COLO829 (cell line): ENCODE data around the gene DACT3.

ENCODE experiments used
- DNase-seq: peaks from one replicate; pipeline ENCODE4 v3.0.0; 2012; ENCODE audit warnings: low spot score

Gene DACT3

DNA sequence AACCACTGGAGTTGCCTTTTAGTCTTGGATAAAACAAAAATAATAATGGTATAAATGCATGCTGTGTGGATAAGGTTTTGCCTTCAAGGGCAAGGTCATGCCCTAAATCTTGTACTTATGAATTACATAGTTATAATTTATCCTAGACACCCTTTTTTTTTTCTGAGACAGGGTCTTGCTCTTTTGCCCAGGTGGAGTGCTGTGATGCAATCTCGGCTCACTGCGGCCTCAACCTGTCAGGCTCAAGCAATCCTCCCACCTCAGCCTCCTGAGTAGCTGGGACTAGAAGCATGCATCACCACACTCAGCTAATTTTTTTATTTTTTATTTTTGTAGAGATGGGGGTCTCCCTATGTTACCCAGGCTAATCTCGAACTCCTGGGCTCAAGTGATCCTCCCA, 7.7 kb upstream of the DACT3 start:
- DNase-seq: no peak

DNA sequence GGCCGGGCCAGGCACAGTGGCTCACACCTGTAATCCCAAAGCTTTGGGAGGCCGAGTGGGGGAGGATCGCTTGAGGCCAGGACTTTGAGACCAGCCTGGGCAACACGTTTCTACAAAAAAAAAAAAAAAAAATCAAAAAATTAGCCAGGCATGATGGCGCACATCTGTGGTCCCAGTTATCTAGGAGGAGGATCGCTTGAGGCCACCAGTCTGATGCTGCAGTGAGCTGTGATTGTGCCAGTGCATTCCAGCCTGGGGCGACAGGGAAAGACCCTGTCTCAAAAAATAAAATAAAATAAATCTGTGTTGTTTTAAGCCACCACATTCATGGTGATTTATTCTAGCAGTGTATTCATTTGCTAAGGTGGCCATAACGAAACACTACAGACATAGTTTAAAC, 4.1 kb upstream of the DACT3 start:
- DNase-seq: no peak

DNA sequence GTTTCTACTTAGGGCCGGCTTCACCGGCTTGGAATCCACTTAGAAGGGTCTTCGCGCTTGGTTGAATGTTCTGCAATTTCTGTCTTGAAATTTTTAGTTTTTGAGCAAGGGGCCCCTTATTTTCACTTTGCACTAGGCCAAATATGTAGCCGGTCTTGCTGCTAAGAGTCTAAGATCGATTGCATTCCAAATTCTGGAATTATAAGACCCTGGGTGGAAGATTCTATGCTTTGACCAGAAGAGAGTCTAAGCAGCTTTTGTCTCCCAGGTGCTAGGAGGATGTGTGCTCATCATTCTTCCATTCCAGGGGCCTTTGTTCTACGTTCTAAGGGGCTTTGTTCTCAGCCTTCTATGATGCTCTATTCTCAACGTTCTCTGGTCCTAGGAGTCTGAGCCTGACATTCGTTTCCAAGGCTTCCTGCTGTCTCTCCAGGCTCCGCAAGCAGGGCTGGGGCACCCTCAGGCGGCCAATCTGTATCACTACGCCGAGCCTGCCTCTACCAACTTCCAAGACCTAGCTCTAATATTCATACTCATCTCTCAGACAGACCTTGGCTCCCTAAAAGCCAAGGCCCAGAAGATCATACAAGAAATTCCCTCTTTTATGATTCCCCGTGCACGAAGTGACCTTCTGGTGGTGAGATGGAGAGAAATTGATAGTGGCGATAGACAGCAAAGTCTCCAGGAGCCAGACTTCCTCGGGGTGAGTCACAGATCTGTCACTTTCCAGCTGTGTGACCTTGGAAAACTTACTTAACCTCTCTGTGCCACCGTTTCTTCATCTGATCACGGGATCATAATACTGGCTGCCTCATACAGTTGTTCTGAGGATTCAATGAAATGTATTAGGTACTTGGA, 982 bp upstream of the DACT3 start:
- peak; percentile 82 for DNase-seq

DNA sequence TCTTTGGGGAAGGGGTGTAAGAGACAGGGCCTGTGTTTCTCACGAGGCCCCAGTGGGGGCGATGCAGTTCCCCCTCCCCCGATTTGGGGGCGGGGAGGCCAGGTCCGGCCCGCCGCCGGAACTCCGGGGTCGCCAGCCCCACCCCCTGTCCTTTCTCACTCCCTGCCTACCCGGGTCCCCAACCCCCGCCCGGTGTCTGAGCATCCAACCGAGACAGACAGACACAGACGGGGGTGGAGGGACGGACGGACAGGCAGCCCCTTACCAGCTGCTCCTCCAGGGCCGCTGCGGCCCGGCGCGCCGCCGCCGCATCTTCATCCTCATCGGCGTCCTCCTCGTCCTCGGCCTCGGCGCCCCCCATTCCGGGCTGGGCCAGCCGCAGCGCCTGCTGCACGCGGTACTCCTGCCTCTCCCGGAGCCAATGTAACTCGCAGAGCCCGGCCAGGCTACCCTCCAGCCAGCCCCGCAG, 397 bp downstream of the DACT3 start:
- DNase-seq: no peak

DNA sequence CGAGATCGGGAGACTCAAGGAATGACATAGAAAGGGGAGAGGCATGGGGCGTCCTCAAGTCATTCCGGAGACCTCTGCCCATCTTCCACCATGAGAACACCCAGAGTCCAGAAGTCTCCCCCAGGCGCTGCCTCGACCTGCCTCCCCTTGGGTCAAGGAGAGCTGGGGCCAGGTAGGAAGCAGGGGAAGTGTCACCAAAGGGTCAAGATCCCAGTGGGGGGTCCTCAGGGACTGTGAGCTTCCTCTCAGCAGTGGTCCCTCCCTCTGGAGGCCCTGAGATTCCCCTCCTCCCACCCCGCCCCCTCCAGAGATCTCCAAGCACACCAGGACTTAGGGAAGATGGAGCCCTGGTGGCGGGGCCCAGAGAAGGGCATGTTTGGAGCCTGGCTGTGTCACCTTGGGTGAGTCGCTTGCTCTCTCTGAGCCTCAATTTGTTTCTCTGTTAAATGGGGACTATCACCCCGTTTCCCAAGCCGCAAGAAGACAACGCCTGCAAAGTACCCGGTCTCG, 919 bp downstream of the DACT3 start:
- no peak for DNase-seq

DNA sequence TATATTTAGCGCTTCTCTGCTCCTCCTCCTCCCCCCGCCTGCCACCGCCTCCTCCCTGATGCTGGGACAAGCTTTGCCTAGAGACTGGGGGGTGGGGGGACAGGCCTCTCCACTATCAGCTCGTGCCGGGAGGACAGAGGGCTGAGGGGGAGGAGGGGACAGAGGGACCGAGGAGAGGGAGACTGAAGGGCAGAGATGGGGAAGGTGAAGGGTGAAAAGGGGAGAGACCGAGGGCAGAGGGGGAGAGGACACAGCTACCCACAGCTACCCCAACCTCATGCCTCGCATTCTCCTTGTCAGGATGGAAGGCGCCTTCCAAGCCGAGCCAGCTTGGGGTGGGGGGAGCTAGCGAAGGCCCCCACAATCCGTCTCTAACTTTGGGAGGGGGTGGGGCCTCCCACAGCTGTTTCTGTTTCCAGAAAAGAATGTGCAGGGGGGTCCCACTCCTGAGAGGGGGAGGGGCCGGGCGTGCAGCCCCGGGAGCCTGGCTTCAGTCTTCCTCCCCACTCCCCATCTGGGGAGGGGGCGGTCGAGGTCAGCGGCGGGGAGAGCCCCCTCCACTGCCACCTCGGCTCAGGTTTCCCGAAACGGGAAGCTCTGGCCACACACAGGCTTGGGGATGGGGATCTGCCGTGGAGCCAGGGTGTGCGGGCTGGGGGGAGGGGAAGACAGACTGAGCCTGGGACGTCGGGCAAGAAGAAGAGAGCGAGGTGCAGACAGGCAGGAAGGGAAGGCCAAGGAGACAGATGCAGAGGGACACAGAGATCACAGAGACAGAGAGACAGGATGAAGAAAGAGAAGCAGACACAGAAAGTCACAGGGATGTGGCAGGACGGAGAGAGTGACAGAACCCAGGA, 1.6 kb downstream of the DACT3 start:
- DNase-seq: no peak

DNA sequence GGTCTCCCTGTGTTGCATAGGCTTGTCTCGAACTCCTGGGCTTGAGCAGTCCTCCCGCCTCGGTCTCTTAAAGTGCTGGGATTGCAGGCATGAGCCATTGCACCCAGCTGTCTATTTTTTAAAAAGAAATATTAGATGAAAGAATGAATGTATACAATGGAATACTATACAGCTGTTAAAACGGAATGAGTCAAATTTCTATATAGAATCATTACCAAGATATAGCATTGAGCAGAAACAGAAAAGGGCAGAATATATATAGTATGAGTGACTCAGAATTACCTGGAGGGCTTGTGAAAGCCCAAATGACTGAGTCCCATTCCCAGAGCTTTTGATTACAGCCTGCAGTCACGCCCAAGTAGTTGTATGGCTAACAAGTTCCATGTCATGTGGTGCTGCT, 4.4 kb downstream of the DACT3 start:
- DNase-seq: no peak

DNA sequence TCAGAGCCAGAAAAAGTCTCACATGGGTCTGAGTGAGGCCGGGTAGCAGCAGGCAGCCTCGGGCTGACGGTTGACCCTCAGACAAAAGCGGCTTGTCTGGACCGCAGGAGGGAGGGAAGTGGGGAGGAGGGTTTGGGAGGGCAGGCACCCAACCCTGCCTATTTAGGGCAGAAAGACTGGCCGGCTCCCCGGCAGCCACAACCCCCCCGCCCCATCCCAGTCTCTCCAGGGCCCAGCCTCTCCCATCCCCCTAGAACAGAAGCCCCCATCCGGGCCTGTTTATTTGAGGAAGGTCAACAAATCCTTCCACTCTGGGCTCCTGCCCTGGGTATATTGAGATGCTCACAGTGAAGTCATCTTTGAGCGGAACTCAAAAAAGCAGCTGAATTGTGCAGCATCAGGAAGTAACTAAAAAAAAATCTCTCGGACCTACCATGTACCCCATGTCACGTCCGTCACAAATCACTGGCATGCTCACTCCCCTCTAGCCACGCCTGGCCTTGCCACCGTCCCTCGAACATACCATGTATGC, 6.3 kb downstream of the DACT3 start:
- DNase-seq: peak; percentile 68

DNA sequence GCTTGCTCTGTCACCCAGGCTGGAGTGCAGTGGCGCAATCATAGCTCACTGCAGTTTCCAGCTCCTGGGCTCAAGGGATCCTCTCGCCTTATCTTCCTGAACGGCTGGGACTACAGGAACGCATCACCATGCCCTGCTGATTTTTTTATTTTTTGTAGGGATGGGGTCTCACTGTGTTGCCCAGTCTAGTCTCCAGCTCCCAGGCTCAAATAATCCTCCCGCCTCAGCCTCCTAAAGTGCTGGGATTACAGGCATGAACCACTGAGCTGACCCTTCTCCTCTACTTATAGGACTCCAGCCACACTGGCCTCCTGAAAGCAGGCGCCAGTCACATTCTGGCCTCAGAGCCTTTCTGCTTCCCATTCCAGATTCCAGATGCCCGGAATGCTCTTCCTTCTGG, 10.5 kb downstream of the DACT3 start:
- DNase-seq: no peak

DNA sequence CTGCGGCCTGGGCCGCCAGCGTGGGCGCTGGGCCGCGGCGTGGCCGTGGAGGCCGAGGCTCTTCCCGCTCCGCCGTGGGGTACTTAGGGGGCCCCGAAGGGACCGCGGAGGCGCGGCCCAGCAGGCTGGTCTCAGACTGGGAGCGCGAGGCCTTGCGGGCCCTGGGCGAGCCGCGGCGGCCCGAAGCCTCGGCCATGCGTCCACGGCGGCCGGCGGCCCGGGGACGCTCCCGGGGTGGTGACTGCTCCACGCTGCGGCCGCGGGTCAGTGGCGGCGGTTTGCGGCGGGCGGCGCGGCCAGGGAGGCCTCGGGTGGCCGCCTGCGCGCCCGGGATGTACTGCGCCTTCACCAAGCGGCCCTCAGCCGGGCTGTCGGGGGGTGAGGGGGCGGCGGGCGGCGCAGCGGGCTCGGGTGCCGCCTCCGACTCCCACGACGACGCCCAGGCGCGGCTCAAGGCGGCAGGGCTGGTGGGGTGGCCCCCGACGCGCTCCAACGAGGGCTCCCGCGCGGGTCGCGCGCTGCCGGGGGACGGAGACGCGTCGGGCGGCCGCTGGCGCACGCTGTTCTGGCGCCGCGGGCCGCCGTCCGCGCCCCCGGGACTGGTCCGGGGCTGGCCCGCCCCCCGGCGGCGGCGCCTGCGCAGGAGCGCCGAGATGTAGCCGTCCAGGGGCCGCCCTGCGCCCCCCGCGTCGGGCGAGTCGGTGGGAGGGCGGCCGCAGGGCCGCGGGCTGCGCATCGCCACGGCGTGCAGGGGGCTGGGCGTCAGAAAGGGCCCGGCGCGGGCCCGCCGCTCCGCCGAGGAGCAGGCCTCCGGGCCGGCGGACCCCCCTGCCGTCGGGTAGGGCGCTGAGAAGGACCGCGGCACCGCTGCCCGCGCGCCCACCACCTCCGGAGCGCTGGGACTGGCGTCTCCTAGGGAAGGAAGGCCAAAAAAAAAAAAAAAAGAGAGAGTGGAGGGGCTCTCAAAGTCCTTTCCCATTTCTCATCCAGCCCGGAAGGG, 11.7 kb downstream of the DACT3 start:
- no peak for DNase-seq

DNA sequence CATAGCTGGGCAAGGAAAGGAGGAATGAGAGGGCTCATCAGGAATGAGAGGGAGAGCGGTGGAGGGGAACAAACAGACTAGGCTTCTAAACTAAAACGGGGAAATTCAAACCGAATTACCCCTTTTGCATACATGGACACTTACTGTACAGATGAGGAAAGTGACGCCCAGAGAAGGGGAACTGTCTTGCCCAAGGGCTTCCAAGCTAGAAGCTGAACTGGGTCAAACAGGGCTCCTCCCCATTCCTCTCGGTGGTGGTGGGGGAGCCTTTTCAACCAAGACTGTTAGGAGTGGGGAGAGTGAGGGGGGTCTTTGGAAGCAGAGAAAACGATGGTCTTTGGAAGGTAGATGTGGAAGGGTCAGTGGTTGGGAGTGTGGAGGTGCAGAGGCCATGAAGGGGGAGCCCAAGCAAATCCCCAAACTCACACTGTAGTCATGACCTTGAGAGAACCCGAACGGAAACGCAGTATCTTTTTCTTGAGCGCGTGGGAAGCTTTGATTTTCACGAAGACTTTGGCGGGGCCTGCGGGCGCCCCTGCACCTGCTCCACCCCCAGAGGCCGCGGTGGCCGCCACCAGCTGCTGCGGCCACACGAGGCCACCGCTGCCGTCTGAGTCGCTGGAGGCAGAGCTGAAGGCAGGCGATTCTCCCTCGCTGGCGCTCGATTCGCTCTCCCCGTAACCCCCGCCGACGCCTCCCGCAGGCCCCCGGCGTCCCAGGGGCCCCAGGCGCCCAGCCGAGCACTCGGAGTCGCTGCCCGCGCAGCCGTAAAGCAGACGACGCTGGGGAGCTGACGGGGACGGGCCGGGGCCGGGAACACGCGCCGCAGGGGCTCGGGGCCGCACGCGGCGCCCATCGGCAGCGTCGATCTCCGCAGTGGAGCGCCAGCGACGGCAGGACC, 12.7 kb downstream of the DACT3 start:
- DNase-seq: no peak

DNA sequence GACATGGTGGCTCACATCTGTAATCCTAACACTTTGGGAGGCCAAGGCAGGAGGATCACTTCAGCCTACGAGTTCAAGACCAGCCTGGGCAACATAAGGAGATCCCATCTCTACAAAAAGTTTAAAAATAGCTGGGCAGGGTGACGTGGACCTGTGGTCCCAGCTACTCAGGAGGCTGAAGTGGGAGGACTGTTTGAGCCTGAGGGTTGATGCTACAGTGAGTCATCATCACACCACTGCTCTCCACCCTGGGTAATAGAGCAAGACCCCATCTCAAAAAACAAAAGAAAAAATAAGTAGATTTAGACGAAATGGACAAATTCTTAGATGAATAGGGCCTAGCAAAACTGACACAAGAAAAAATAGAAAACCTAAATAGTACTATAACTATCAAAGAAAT, 14.6 kb downstream of the DACT3 start:
- DNase-seq: no peak

DNA sequence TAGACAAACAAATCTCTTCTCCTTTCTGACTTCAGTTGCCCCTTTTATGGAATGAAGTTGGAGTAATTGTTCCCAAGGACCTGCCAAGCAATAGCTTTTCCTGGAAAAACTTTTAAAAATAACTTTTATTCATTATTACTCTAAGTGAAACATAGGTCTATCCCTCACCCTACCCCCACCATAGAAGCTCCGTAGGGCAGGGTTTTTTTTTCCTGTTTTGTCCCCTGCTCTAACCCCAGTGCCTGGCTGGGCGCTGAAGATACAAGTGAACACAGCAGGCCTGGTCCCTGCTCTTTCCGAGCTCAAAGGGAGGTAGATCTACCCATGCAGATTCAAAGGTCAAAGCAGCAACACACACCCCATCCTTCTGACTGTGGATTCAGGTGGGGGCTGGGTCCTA, 16.3 kb downstream of the DACT3 start:
- DNase-seq: no peak

DNA sequence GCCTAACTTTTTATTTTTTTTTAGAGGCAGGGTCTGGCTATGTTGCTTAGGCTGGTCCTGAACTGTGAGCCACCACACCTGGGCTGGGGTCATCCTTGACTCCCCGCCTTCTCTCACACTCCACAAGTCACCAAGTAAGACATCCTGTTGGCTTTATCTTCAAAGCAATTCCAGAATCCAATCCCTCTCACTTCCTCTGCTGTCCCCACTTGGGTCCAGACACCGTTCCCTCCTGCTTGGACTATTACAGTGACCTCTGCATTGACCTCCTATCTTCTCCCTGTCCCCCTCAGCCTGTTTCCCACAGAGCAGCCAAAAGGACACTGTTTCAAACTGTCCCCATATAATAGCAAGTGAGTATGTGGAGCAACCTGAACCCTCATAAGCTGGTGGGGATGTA, 20.3 kb downstream of the DACT3 start:
- DNase-seq: no peak

DNA sequence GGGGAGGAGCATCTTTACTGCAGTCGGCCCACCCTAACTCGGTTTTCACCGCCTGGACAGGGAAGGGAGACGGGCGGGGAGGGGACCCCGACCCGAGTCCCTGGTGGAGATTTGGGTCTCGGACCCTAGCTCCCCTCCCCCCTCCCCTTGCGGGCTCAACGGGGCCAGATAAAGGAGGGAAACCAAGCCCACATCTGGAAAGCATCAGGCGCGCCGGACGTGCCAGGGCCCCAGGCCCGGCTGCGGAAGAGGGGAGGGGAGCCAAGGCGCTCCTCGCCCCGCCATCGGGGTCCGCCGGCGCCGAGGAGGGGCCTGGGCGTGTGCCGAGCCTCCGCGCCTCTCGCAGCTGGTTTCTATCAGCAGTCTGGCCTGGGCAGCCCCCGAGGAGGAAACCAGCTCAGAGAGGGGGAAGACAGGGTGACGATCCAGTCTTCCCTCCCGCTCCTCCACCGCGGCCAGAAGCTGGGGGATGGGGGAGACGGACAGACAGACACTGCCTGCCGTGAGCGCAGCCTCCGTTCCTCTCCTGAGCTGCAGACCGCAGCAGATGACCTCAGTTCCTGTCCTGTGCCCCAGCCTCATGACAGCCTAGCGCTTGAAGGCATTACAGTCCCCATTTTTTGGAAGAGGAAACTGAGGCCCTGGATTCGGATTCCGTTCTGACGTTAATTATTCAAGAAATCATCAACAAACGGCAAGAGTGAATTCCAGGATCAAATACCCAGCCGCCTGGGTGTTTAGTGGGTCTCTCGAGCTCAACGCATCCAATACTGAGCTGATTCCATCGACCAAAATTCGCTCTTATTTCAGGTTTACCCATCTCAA, 21.4 kb downstream of the DACT3 start:
- no peak for DNase-seq

DNA sequence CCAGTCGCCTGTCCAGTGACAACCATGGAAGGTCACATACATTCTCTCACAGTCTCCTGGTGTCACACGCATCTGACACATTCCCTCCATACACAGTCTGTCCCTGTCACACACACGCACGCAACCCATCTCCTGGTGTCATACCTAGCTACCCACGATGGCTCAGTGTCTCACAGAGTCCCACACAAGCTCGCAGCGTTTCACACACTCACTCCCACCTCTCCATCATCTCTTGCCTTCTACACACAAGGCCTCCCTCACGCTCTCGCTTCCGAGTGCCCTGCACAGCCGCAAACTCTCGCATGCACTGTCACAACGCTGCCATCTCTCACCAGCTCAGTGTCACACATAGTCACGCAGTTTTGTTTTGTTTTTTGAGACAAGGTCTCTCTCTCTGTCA, 23.8 kb downstream of the DACT3 start:
- no peak for DNase-seq

DNA sequence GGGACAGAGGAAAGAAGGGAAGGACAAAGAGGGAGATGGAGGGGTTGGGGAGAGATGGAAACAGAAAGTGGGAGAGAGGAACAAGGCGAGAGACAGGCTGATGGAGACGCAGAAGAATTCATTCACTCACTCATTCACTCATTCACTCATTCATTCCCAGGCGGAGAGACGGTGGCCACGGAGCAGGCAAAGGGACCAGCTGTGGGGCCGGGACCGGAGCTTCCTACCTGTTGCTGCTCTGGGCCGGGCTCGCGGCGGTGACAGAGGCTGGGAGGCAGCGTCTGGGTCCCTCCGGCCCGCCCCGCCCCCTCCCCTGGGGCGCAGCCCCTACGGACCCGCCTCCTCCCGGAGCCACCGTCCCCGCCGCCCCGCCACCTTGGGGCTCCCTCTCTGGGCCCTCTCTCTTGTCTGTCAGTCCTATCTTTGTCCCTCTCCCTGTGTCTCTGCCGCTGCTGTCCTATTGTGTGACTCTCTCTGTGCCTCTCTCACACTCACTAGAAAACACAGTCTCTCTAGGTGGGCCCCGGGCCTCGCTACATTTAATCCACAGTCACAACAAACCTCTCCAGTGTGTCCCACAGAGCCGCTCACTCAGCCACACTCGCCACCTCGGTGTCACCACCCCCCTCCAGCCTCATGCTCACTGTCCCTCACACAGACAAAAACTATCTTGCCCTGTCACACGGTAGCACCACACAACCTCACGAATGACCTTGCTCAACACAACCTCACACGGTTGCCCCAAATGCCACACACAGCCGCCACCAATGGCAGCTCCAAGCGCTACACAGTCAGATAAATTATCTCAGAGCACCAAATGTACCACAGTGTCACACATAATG, 24.8 kb downstream of the DACT3 start, which contains the start of gene GNG8:
Gene GNG8 (minus strand): TSS at position 283 of the 842 bp plus-strand sequence. CDS start 1,520 bp downstream, outside the sequence.
- no peak for DNase-seq

DNA sequence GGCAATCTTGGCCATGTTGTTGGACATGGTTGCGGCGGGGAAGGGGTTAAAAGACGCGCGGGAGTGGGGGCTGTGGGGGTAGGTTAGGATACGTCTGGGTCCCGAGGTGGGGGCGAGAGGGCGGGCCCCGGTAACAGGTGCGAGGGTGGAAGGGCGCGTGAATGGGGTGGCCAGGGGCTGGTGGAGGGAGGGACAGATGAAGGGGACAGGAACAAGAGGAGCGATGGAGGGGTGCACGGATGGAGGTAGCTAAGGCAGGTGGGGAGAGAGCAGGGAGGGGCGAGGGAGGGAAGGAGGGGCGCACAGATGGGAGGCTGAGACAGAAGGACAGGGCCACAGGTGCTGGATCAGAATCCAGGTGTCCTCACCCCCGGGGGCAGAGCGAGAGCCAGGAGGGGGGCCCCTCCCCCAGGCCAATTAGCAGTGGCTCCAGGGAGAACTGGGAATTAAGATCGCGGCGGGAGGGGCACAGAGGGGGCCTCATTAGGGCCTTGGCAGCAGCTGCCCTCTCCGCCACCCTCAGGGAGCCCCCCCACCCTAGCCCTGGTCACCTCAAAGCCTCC, 26.2 kb downstream of the DACT3 start:
- no peak for DNase-seq
